ENCODE data around the gene DOCK3.

GRCh38 chr3:50853936-50854335 is 179.2 kb downstream of the DOCK3 start:
- TF ChIP-seq, protein P1, sequence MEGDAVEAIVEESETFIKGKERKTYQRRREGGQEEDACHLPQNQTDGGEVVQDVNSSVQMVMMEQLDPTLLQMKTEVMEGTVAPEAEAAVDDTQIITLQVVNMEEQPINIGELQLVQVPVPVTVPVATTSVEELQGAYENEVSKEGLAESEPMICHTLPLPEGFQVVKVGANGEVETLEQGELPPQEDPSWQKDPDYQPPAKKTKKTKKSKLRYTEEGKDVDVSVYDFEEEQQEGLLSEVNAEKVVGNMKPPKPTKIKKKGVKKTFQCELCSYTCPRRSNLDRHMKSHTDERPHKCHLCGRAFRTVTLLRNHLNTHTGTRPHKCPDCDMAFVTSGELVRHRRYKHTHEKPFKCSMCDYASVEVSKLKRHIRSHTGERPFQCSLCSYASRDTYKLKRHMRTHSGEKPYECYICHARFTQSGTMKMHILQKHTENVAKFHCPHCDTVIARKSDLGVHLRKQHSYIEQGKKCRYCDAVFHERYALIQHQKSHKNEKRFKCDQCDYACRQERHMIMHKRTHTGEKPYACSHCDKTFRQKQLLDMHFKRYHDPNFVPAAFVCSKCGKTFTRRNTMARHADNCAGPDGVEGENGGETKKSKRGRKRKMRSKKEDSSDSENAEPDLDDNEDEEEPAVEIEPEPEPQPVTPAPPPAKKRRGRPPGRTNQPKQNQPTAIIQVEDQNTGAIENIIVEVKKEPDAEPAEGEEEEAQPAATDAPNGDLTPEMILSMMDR (IDR thresholded peaks at IDR 0.05), result no peak
- TF ChIP-seq EP300 (IDR thresholded peaks at IDR 0.05) (no peak), POLR2A (IDR thresholded peaks at IDR 0.05) (no peak), POLR2AphosphoS5 (IDR thresholded peaks at IDR 0.05) (no peak)

Measured in gastroesophageal sphincter (tissue), 3 donors.